A549 (cell line): Measurements from ENCODE around the gene C1R.

Source experiments
- ELK1 ChIP-seq: fragments of 150-350 bp; IDR thresholded peaks from 2 replicates; pipeline ENCODE4 v1.6.1; 2014; ENCODE audit warnings: low read depth, mild to moderate bottlenecking, low read length
- EP300 ChIP-seq, 2 experiments: fragments of >200 bp; sonication (Bioruptor Twin); formaldehyde crosslinking; IDR thresholded peaks; 2 replicates in 1 of 2; 3 replicates in 1 of 2; pipeline ENCODE4 v1.6.1; 2016 to 2017
- ESRRA ChIP-seq: fragments of 150-350 bp; IDR thresholded peaks from 2 replicates; pipeline ENCODE4 v1.6.1; 2014; ENCODE audit warnings: mild to moderate bottlenecking, low read length, borderline replicate concordance
- FOXS1 ChIP-seq: fragments of 250-450 bp; sonication (Bioruptor Pico); IDR thresholded peaks from 2 replicates; pipeline ENCODE4 v1.5.0; 2020; ENCODE audit warnings: mild to moderate bottlenecking, moderate library complexity
- MAZ ChIP-seq: fragments of 150-350 bp; IDR thresholded peaks from 2 replicates; pipeline ENCODE4 v1.6.1; 2014; ENCODE audit warnings: antibody characterized with exemption, low read depth, low read length, borderline replicate concordance
- POLR2A ChIP-seq: IDR thresholded peaks from 2 replicates; pipeline ENCODE4 v1.6.1; 2012; ENCODE audit warnings: mild to moderate bottlenecking, low read length
- RFX5 ChIP-seq: fragments of 450-650 bp; IDR thresholded peaks from 2 replicates; pipeline ENCODE4 v1.7.1; 2014; ENCODE audit warnings: antibody characterized with exemption, mild to moderate bottlenecking, moderate library complexity
- RNF2 ChIP-seq: fragments of 200-600 bp; sonication (generic); IDR thresholded peaks from 2 replicates; pipeline ENCODE4 v1.6.1; 2016; ENCODE audit warnings: low read depth, mild to moderate bottlenecking, antibody characterized with exemption, moderate library complexity, borderline replicate concordance
- SMC3 ChIP-seq: fragments of >200 bp; sonication (Bioruptor Twin); formaldehyde crosslinking; IDR thresholded peaks from 3 replicates; pipeline ENCODE4 v1.6.1; 2018; ENCODE audit warnings: inconsistent platforms
- TF ChIP-seq, protein P1 (sequence below): fragments of >200 bp; sonication (Bioruptor Twin); formaldehyde crosslinking; IDR thresholded peaks from 3 replicates; pipeline ENCODE4 v1.5.1; 2016

DNA sequence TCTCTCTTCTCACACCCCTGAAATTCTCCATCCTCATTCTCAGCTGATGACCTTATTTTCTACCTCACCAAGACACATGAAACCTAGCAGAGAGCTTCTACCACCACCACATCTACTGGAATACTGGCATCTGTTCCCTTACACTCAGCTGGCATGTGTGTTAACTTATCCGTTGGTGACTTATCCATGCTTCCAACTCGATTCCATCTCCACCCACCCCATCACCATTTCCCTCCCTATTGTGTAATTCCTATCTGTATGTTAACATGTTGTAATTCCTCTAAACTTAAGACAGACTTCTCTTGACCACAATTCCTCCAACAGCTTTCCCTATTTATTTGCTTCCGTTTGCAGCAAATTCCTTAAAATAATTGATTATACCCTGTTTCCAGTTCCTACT is 16.3 kb downstream of the C1R start:
- TF ChIP-seq FOXS1 (CRISPR knock-in tag) (no peak), POLR2A (no peak), EP300 (IDR thresholded peaks at IDR 0.05) (no peak), RFX5 (no peak), RNF2 (no peak), SMC3 (no peak), ELK1 (no peak), MAZ (no peak), ESRRA (no peak)
- TF ChIP-seq, protein P1, sequence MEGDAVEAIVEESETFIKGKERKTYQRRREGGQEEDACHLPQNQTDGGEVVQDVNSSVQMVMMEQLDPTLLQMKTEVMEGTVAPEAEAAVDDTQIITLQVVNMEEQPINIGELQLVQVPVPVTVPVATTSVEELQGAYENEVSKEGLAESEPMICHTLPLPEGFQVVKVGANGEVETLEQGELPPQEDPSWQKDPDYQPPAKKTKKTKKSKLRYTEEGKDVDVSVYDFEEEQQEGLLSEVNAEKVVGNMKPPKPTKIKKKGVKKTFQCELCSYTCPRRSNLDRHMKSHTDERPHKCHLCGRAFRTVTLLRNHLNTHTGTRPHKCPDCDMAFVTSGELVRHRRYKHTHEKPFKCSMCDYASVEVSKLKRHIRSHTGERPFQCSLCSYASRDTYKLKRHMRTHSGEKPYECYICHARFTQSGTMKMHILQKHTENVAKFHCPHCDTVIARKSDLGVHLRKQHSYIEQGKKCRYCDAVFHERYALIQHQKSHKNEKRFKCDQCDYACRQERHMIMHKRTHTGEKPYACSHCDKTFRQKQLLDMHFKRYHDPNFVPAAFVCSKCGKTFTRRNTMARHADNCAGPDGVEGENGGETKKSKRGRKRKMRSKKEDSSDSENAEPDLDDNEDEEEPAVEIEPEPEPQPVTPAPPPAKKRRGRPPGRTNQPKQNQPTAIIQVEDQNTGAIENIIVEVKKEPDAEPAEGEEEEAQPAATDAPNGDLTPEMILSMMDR = no peak
